ENCODE data around the gene OCA2.

OCA2 gene

GRCh38 chr15:27932600-27932999, 166.5 kb downstream of the OCA2 start:
- no peak for DNase-seq

DNA sequence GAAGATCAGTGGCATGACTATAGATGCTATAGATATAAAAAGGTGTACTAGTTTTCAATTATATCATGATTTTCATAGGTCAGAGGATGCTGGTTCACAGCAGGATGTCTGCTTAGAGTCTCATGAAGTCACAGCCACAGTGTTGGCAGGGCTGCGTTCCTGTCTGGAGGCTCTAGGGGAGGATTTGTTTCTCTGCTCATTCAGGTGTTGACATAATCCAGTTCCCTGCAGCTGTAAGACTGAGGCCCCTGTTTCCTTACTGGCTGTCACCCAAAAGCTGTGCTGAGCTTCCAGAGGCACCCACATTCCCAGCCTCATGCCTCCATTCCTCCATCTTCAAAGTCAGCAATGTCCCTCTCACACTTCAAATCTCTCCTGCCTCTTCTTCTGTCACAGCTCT, 170.7 kb downstream of the OCA2 start:
- DNase-seq: no peak

DNA sequence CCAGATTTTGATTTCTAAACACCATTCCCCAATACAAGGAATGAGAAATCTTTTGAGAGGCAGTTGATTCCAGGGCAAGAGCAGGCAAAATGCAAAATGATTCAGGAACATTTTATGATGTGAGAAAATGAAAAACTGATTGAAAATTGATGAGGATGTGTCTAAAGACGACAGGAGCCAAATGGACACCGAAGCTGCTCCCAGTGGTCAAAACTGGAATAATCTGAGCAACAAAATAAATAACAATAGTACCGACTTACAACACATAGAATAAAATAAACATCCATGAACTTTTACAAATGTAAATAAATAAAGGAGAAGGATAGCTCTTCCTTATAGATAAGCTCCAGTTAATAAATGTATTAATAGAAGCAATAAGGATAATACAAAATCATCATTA, 186.8 kb downstream of the OCA2 start:
- DNase-seq: no peak

DNA sequence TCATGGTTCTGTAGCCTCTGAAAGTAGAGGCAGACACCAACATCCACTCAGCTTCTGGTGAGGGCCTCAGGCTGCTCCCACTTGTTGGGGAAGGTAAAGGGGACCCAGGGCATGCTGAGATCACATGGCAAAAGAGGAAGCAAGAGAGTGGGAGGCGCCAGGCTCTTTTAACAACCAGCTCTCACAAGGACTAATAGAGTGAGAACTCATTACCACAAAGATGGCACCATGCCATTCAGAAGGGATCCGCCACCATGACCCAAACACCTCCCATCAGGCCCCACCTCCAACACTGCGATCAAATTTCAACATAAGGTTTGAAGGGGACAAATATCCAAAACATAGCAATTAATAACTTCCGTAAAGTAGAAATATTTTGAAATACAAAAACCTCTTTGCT, 192.3 kb downstream of the OCA2 start:
- no peak for DNase-seq

- no peak for DNase-seq
These were observed 195.7 kb downstream of the OCA2 start for GRCh38 chr15:27903405-27903804.

DNA sequence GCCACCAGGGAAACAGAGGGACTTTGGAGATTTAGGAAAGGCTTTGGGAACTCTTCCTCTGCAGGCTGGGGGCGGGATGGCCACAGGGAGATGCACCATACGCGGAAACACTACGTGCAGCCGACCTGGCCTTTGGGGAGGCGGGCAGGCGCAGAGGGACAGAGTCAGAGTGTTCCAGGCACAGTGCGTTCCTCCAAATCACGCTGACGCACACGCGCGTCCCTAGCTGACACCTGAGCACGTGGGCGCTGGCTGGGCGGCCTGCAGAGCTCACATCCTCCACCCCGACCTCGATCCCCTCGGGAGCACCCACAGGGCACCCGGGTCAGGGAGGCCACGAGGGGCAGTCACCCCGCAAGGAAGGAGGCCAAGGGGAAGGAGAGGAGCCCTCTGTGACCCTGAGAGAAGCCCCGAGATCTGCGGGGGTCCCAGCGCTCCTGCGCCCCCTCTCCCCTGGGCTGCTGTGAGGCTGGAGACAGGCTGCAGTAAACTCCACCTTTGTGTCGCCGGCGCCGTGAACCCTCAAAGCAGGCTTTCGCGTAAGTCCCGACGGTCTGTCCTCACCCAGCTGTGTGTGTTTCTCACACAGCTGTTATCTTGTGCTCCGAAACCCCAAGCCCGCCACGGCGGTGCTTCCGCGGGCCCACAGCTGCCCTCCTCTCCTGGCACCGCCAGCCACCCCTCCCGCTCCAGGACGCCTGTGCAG, 196.3 kb downstream of the OCA2 start:
- no peak for DNase-seq

DNA sequence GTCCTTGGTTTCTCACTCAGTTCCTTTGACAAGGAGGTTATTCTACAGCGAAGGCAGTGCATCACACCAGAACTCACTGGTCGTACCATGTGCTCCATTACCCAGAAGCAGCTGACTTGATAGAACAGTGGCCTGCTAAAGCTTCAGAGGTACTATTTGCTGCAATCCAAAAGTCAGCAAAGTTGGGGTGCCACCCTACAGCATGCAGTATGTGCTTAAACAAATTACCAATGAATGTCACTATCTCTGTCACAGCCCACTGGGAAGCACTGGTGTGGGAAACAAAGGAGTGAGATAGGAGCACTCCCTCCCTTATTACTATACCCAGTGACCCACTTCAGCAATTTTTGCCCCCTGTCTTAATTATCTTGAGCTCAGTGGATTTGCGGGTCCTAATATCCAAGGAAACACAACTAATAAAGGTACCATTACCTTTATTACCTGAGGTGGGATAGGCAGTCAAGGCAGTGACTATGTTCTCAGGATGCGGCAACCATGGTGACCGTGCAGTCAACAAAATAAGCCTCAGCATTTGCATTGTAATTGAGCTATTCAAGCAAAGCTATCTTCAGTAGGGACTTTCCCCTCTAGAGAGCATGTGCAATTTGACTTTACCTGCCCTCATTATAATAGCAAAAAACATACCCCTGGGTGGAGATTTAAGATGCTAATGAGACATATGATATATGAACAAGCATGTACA, 199.4 kb downstream of the OCA2 start:
- no peak for DNase-seq

- no peak for DNase-seq
These were observed 201.6 kb downstream of the OCA2 start for GRCh38 chr15:27897481-27897880.

DNA sequence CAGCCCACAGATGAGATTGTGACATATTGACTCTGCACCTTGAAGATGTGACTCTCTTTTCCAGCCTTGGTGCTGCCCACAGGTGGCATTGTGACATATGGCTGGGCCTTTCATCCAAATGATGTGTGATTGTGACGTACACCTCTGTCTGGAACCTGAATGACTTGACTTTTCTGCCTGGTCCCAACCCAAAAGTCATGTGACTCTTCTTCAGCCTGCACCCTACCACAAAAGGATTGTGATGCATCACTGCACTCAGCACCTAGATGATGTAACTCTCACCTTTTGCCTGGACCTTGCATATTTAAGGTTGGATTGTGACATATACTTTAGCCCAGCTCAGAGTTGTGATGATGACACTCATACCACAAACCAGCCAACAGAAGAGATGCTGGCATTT, 204.5 kb downstream of the OCA2 start:
- DNase-seq: no peak

GRCh38 chr15:27889258-27889657, 209.9 kb downstream of the OCA2 start:
- no peak for DNase-seq

- no peak for DNase-seq
These were observed 213.9 kb downstream of the OCA2 start for GRCh38 chr15:27885201-27885600.

- DNase-seq: no peak
These were observed 214.4 kb downstream of the OCA2 start for GRCh38 chr15:27884726-27885125.

DNA sequence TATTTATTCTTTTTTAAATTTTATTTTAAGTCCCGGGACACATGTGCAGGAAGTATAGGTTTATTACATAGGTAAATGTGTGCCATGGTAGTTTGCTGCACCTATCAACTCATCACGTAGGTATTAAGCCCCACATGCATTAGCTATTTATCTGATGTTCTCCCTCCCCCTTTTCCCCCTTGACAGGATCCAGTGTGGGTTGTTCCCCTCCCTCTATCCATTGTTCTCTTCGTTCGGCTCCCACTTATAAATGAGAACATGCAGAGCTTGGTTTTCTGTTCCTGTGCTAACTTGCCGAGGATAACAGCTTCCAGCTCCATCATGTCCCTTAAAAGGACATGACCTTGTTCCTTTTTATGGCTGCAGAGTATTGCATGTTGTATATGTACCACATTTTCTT, 220.3 kb downstream of the OCA2 start:
- DNase-seq: no peak

DNA sequence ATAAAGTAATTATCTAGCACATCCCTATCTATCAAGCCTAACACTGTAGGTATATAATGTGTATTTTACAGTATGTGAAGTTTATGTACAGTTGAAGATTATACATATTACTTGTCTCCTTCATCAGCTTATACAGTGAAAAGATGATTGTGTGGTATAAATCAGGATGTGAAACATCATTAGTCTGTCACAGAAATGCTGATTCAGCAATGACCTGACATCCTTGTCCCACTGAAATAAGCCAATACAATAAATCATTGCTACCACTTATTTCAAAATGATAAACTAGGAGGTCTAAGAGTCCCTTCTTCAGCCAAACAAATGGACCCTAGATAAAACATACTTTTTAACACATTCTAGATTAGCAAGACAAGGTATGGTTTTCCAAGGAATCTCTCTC, 225.3 kb downstream of the OCA2 start:
- no peak for DNase-seq

DNA sequence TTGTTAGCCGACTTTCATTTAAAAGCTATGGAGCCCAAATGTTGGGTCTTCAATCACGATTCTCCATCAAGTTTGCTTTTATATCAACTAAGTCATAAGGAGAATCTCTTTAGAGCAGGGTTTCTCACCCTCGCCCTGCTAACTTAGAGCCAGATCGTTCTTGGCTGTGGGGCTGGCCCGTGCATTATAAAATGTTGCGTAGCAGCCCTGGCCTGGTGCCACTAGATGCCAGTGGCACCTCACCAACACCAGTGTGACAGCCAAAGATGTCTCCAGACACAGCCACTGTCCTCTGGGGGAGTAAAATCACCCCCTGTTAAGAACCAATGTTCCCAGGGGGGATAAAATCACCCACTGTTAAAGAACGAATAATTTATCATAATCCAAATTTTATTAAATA, 226.1 kb downstream of the OCA2 start:
- no peak for DNase-seq

DNA sequence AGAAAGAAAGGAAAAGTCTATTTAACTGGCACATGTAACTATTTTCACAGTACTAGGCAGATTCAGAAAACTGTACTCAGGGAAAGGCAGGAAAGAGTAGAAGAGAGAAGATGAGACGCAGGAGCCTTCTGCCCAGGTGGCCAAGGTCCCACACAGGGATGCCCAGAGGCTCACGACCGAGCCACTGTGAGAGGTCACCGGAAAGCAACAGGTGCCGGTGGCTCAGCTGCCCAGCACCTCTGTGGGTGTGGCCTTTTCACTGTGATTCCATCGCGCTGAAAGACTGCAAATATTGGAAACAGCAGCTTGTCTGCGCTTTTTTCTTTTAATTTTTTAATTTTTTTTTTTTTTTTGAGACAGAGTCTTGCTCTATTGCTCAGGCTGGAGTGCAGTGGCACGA, 226.8 kb downstream of the OCA2 start:
- DNase-seq: no peak

DNA sequence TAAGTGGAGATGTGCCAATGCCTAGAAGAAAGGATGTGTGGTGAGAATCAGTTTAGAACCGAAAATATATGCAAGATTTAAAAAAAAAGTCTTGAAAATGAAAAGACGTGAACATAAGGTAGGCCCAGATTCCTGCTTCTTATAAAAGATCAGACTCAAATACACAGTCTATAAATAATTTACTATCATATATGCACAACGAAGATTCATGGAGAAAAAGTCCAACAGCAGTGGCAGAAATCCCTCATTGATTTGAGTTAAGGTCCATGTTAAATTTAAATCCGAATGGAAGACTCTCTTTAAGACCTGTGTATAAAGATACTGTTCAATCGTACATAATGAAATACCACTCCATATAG, 227.2 kb downstream of the OCA2 start:
- no peak for DNase-seq

DNA sequence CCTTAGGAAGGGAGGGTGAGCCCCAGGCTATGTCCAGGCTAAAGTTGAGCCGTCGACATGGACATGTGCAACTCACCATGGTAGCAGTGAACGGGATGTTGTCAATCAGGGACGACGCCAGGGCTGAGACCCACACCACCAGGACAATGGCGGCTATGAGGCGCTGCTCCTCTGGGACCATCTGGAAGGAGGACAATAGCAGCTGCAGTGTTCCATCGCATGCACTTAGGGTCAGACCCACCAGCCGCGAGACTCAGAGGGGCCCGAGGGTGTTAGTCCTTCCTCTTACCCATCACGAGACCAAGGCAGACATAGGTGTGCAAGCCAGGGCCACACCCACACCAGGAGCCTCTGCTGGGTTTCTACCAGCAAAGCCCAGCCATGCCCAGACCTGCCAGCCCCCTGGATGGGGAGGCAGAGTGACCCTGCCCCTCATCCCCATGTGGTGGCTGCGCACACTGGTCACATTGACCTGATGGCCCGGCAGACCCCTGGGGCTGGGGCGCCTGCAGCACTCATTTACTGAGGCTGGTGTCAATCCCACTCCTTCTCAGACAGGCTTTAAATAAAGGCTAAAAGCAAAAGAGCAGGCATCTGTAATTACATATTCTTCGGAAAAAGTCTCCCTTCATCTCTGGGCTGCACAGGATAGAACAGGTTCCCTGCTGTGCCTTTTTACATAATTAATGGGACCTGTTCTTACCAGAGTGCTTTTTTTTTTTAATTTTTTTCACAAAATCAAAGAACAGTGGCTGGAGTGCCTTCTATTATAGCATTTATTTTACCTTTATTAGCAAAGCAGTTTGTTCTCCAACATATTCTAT, 227.8 kb downstream of the OCA2 start:
- DNase-seq: no peak

DNA sequence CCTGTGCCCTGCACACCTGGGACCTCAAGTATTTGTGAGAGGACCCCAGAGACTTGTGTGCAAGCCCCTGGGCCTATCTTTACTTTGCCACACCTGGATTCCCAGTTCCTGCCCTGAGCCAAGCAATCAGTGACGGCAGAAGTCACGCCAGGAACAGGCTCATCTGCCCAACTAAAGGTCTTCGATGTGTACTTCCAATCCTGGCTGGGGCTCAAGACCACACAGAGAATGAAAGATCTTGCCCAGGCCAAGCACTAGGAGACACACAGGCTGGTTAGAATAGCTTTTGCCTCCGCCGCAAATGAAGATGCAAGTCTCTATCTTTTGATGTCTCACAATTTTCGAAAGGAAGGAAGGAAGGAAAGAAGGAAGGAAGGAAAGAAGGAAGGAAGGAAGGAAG, 228.8 kb downstream of the OCA2 start:
- no peak for DNase-seq

DNA sequence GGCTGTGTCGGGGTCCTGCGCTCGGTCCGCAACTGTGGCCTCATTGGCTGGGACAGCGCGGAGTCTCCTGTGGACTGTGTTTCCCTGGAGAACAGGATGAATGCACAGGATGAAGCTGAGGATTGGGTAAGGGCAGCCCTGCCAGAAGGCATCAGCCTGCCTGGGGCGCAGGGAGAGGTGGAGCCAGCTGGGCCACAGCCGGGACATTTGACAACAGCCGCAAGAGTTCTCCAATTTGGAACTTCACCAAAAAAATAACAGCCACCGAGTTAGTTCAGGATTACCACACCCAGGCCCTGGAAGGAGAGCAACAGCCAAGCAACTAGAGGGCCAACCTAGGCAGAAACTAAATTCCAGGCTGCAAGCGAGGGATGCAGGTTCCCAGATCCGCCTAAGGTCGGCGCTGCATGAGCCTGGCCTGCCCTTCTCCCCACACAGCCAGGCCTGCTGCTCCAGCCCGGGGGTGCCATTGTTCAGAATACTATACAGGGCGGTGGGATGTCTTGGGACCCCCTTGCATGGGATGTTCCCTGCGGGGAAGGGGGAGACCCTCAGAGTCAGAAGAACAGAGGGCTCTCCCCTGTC, 229.3 kb downstream of the OCA2 start:
- no peak for DNase-seq

GRCh38 chr15:27868828-27869404, 230.2 kb downstream of the OCA2 start:
- DNase-seq: no peak

- no peak for DNase-seq
These were observed 231.3 kb downstream of the OCA2 start for GRCh38 chr15:27867861-27868260.

- DNase-seq: no peak
These were observed 232.5 kb downstream of the OCA2 start for GRCh38 chr15:27866505-27867165.

Data from CD4-positive, alpha-beta T cell treated with Interleukin-21 for 1 hour (primary cell).